H1 (cell line): ENCODE data around the gene AGFG2. TPM values are rescaled to one million over a fixed set of nuclear protein-coding genes. Genes with fewer than 3 reads are reported as not detected.

Experiments
- CTCF ChIA-PET: fragments of 300-600 bp; sonication (Branson Sonifier 250); formaldehyde crosslinking; loops from one replicate; lab custom pipeline; 2021; ENCODE audit not compliant: partially characterized antibody; lab: Charles Lee
- POLR2A ChIA-PET: fragments of 300-600 bp; sonication (Branson Sonifier 250); formaldehyde crosslinking; loops from one replicate; lab custom pipeline; 2021; ENCODE audit warnings: inconsistent platforms; ENCODE audit not compliant: partially characterized antibody; lab: Charles Lee
- DNase-seq, 2 experiments: peaks; one replicate each; pipeline versions ENCODE4 v3.0.0 to v3.0.0-alpha.2; 2010 to 2022; ENCODE audit warnings: low spot score in 2 of 2, low read depth in 1 of 2, mixed read lengths in 1 of 2
- FAIRE-seq: peaks from 2 replicates; lab custom pipeline; 2011; peaks lifted over from hg19 to GRCh38; lab: Jason Lieb, UNC
- H2AFZ ChIP-seq: 2 replicates; pipeline ENCODE4 v1.8.1; 2012; ENCODE audit warnings: low read length, inconsistent platforms
- H2AK5ac ChIP-seq: 2 replicates; pipeline ENCODE4 v1.6.1; 2013; ENCODE audit warnings: low read depth, low read length
- H2BK120ac ChIP-seq: replicated peaks from 2 replicates; pipeline ENCODE3; 2013; ENCODE audit warnings: low read depth, low read length, inconsistent platforms
- H2BK12ac ChIP-seq: 2 replicates; pipeline ENCODE4 v1.6.1; 2013; ENCODE audit warnings: low read depth, low read length
- H2BK15ac ChIP-seq: 2 replicates; pipeline ENCODE4 v1.6.1; 2013; ENCODE audit warnings: low read length
- H2BK20ac ChIP-seq: 2 replicates; pipeline ENCODE4 v1.6.1; 2013; ENCODE audit warnings: low read length
- H2BK5ac ChIP-seq: 2 replicates; pipeline ENCODE4 v1.6.1; 2013; ENCODE audit warnings: low read depth, low read length
- H3K14ac ChIP-seq: 2 replicates; pipeline ENCODE4 v1.6.1; 2013; ENCODE audit warnings: inconsistent platforms; ENCODE audit not compliant: insufficient read length
- H3K18ac ChIP-seq: 2 replicates; pipeline ENCODE4 v1.6.1; 2013; ENCODE audit warnings: low read length; ENCODE audit errors: extremely low read depth
- H3K23ac ChIP-seq: 2 replicates; pipeline ENCODE4 v1.6.1; 2013; ENCODE audit warnings: inconsistent platforms; ENCODE audit not compliant: insufficient read length
- H3K23me2 ChIP-seq: 2 replicates; pipeline ENCODE4 v1.6.1; 2013; ENCODE audit warnings: low read depth, low read length
- H3K27ac ChIP-seq: 2 replicates; pipeline ENCODE4 v1.6.1; 2011; ENCODE audit warnings: low read depth, low read length, inconsistent platforms
- H3K27me3 ChIP-seq, 4 experiments: replicated peaks in 1 of 4; 1 replicate in 1 of 4; 2 replicates in 3 of 4; pipeline versions ENCODE4 v1.6.1 to v1.8.1; 2011 to 2013; ENCODE audit warnings: low read length in 3 of 4, mild to moderate bottlenecking in 3 of 4, inconsistent platforms in 2 of 4, mixed read lengths in 2 of 4, moderate library complexity in 1 of 4; ENCODE audit not compliant: control insufficient read depth in 3 of 4, insufficient read depth in 3 of 4; ENCODE audit errors: extremely low read depth in 1 of 4
- H3K36me3 ChIP-seq, 4 experiments: 2 replicates each; pipeline versions ENCODE4 v1.6.1 to v1.8.1; 2011 to 2013; ENCODE audit warnings: mild to moderate bottlenecking in 4 of 4, low read length in 3 of 4, moderate library complexity in 2 of 4, control low read depth in 1 of 4, inconsistent platforms in 1 of 4; ENCODE audit not compliant: insufficient read depth in 4 of 4, control insufficient read depth in 2 of 4
- H3K4ac ChIP-seq: replicated peaks from 2 replicates; pipeline ENCODE3; 2013; ENCODE audit warnings: low read length, low read depth, mixed read lengths, inconsistent platforms; ENCODE audit not compliant: insufficient read length
- H3K4me1 ChIP-seq, 4 experiments: replicated peaks in 1 of 4; 1 replicate in 1 of 4; 2 replicates in 3 of 4; pipeline versions ENCODE4 v1.6.1 to v1.8.1; 2011 to 2013; ENCODE audit warnings: low read length in 3 of 4, inconsistent platforms in 2 of 4, mixed read lengths in 1 of 4; ENCODE audit not compliant: insufficient read depth in 4 of 4, control insufficient read depth in 3 of 4
- H3K4me2 ChIP-seq, 2 experiments: 2 replicates each; pipeline versions ENCODE4 v1.6.1 to v1.8.1; 2011 to 2013; ENCODE audit warnings: low read depth in 2 of 2, low read length in 2 of 2, control low read depth in 1 of 2, inconsistent platforms in 1 of 2, mild to moderate bottlenecking in 1 of 2; ENCODE audit not compliant: insufficient read depth in 1 of 2
- H3K4me3 ChIP-seq, 4 experiments: fragments of 200-600, 300-600 bp in 1 of 4; sonication (generic), shearing (Covaris generic), sonication (Bioruptor Twin) in 1 of 4; 2 replicates each; pipeline versions ENCODE4 v1.5.1 to v1.8.1; 2011 to 2016; ENCODE audit warnings: low read length in 4 of 4, low read depth in 3 of 4, control low read depth in 2 of 4, inconsistent platforms in 2 of 4, mild to moderate bottlenecking in 2 of 4, mixed read lengths in 1 of 4, moderate library complexity in 1 of 4; ENCODE audit not compliant: insufficient read depth in 2 of 4; ENCODE audit errors: extremely low read depth in 1 of 4
- H3K56ac ChIP-seq: replicated peaks from 2 replicates; pipeline ENCODE3; 2013; ENCODE audit warnings: low read depth, mild to moderate bottlenecking, mixed read lengths, low read length, inconsistent platforms; ENCODE audit not compliant: insufficient read length
- H3K79me1 ChIP-seq: 2 replicates; pipeline ENCODE4 v1.6.1; 2013; ENCODE audit warnings: low read depth, low read length, control low read depth
- H3K79me2 ChIP-seq, 2 experiments: 2 replicates each; pipeline versions ENCODE4 v1.6.1 to v1.8.1; 2012 to 2013; ENCODE audit warnings: low read length in 2 of 2, mild to moderate bottlenecking in 2 of 2, inconsistent platforms in 1 of 2; ENCODE audit not compliant: insufficient read depth in 2 of 2, control insufficient read depth in 1 of 2
- H3K9ac ChIP-seq, 4 experiments: replicated peaks in 1 of 4; 1 replicate in 1 of 4; 2 replicates in 3 of 4; pipeline versions ENCODE4 v1.6.1 to v1.8.1; 2011 to 2013; ENCODE audit warnings: low read depth in 3 of 4, low read length in 3 of 4, control low read depth in 2 of 4, mild to moderate bottlenecking in 2 of 4, moderate library complexity in 2 of 4, inconsistent platforms in 1 of 4; ENCODE audit errors: extremely low read depth in 1 of 4
- H3K9me3 ChIP-seq, 2 experiments: 2 replicates each; pipeline versions ENCODE4 v1.6.1 to v1.8.1; 2012 to 2013; ENCODE audit warnings: mild to moderate bottlenecking in 2 of 2, moderate library complexity in 2 of 2, control low read depth in 1 of 2, inconsistent platforms in 1 of 2, low read depth in 1 of 2, low read length in 1 of 2, mixed read lengths in 1 of 2; ENCODE audit not compliant: insufficient read depth in 2 of 2
- H4K20me1 ChIP-seq, 2 experiments: replicated peaks in 1 of 2; 2 replicates each; pipeline versions ENCODE3 to v1.8.1; 2011 to 2013; ENCODE audit warnings: inconsistent platforms in 2 of 2, low read length in 2 of 2, mild to moderate bottlenecking in 1 of 2; ENCODE audit not compliant: insufficient read depth in 2 of 2, control insufficient read depth in 1 of 2
- H4K5ac ChIP-seq: 2 replicates; pipeline ENCODE4 v1.6.1; 2013; ENCODE audit warnings: low read length, low read depth, mixed read lengths, inconsistent platforms; ENCODE audit not compliant: insufficient read length
- H4K8ac ChIP-seq: 2 replicates; pipeline ENCODE4 v1.8.0; 2013; ENCODE audit warnings: mild to moderate bottlenecking, moderate library complexity, low read length, inconsistent platforms; ENCODE audit not compliant: insufficient read depth; ENCODE audit errors: extremely low read depth
- H4K91ac ChIP-seq: replicated peaks from 2 replicates; pipeline ENCODE3; 2013; ENCODE audit warnings: low read length, mixed read lengths, inconsistent platforms; ENCODE audit not compliant: insufficient read length
- CTCF ChIP-seq, 3 experiments: IDR thresholded peaks; 1 replicate in 2 of 3; 2 replicates in 1 of 3; pipeline versions ENCODE4 v1.5.1 to v1.6.1; 2011; ENCODE audit warnings: low read length in 3 of 3, mild to moderate bottlenecking in 3 of 3, inconsistent platforms in 2 of 3, low read depth in 1 of 3, moderate library complexity in 1 of 3; ENCODE audit not compliant: insufficient read depth in 1 of 3; ENCODE audit errors: control extremely low read depth in 1 of 3
- MAFK ChIP-seq: IDR thresholded peaks from 2 replicates; pipeline ENCODE4 v1.6.1; 2012; ENCODE audit warnings: low read depth, mild to moderate bottlenecking, improper control_type of control experiment, low read length
- RAD21 ChIP-seq, 2 experiments: IDR thresholded peaks in 1 of 2; conservative IDR thresholded peaks in 1 of 2; 2 replicates each; pipeline ENCODE4 v1.6.1; 2011; ENCODE audit warnings: low read depth in 2 of 2, low read length in 2 of 2, improper control_type of control experiment in 1 of 2, inconsistent platforms in 1 of 2, mild to moderate bottlenecking in 1 of 2, moderate library complexity in 1 of 2
- WGBS, 2 experiments: shearing (Covaris generic) in 1 of 2; methylation state at CpG; one replicate each; pipeline versions ENCODE4 v1.1.6 to v1.1.7; 2013 to 2015; ENCODE audit warnings: low lambda C conversion rate in 2 of 2, mixed read lengths in 2 of 2, inconsistent platforms in 1 of 2, low coverage in 1 of 2, missing lambda C conversion rate in 1 of 2; ENCODE audit not compliant: insufficient replicate concordance in 2 of 2, insufficient coverage in 1 of 2, insufficient read length in 1 of 2; ENCODE audit errors: extremely low coverage in 1 of 2, missing lambda C conversion rate in 1 of 2; 5-methylcytosine and 5-hydroxymethylcytosine counted together
- polyA plus RNA-seq, 7 experiments: library from polyadenylated mRNA; depleted of rRNA in 3 of 7; stranded (reverse) in 5 of 7; unstranded in 2 of 7; fragments of >200 nt in 5 of 7; fragments of 200-250 nt in 2 of 7; gene quantifications; 1 replicate in 5 of 7; 2 replicates in 1 of 7; 4 replicates in 1 of 7; pipeline versions ENCODE4 v1.2.1 to v1.2.3, GENCODE V29; 2011 to 2013; ENCODE audit warnings: missing spikeins in 2 of 7, mixed read lengths in 2 of 7
- total RNA-seq: library from RNA; stranded (reverse); fragmentation: NEBNext Ultra II Directional; extraction: Animal tissue kit (Norgen Biotek cat#: 25700); gene quantifications from 2 replicates; pipeline ENCODE4 v1.2.1, GENCODE V29; 2021

The AGFG2 gene
- total and polyA plus RNA-seq, 2 of the 8 experiments (the other 6 are each of a cell fraction or from before 2014, with no cell fraction given): 7.6 to 11.2 TPM

DNA sequence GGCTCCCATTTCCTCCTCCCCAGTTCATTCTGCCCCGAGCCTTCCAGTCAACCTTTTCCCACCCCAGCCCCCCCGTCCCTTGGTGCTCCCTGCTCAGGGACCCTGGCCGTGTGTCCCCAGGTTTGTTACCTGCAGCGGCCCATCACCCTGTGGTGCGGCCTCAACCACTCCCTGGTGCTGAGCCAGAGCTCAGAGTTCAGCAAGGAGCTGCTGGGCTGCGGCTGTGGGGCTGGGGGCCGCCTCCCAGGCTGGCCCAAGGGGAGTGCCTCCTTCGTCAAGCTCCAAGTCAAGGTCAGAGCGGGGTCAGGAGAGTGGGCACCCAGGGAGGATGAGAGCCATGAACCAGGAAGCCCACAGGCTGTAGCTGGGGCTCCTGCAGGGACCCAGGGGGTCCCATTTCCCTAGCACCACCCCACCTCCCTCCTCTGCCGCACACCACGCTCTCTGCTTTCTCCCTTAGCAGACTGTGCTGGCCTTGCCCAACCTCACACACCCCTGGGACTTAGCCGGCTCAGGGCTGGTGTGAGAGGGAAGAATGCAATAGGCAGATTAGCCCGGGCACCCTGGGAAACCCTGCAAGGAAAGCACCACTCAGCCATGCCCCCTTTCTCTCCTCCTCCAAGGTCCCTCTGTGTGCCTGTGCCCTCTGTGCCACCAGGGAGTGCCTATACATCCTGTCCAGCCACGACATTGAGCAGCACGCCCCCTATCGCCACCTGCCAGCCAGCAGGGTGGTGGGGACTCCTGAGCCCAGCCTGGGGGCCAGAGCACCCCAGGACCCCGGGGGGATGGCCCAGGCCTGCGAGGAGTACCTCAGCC is 61.1 kb downstream of the AGFG2 start:
- Histone ChIP-seq H2BK20ac (no peak overlapping the region), H2BK12ac (no peak overlapping the region), H3K79me2 (peaks cover 0 to 6% of the 10 kb centered on the region in 2 experiments; a peak in 1 of 4 replicates), H3K27me3 (peaks cover 0 to 1% (median under 1%) of the 10 kb centered on the region in 4 experiments; a peak in 2 of 7 replicates), H4K91ac (no peak overlapping the region), H2AK5ac (no peak overlapping the region), H4K20me1 (peaks cover 0 to 5% of the 10 kb centered on the region in 2 experiments), H3K23me2 (peaks cover 17% of the 10 kb centered on the region), H2AFZ (no peak overlapping the region), H3K4me2 (no peak overlapping the region), H3K56ac (no peak overlapping the region), H4K8ac (no peak overlapping the region; the same call in 1 of the 2 replicates), H3K9me3 (no peaks in the 10 kb centered on the region), H3K18ac (no peak overlapping the region), H3K9ac (no peak overlapping the region), H3K4me1 (peaks cover 0 to 21% (median 15%) of the 10 kb centered on the region in 4 experiments; a peak in 6 of 7 replicates), H3K14ac (no peak overlapping the region), H3K36me3 (peaks cover 0 to 6% (median 3%) of the 10 kb centered on the region in 4 experiments; a peak in 4 of 8 replicates), H2BK15ac (no peak overlapping the region), H3K4me3 (no peak overlapping the region), H3K27ac (no peak overlapping the region), H2BK120ac (no peak overlapping the region), H3K23ac (no peak overlapping the region), H4K5ac (no peak overlapping the region), H3K4ac (no peak overlapping the region), H2BK5ac (no peak overlapping the region), H3K79me1 (0 out of 2 replicates have a peak, but pooled peaks cover 4% of the 10 kb centered on the region)
- DNase-seq: peak in 1 of 2 experiments; percentile 63
- 84% methylated on average over 12 of the region's 18 CpGs; no CpG with 5 or more reads in 1 of the 2 experiments for WGBS, 2 experiments
- no peak for FAIRE-seq
- POLR2A ChIA-PET: interaction anchor here (1.0 to 6.6 kb wide), 2 partner anchors 13 to 83 kb away, joined by 5 to 67 read pairs; partner anchors contain the start of genes FBXO24 and LRCH4
- TF ChIP-seq MAFK (no peak), CTCF (IDR thresholded peaks at IDR 0.05; ENCODE audit: control extremely low read depth in 1 of 3, insufficient read depth in 1 of 3, low read depth in 1 of 3, low read length in 3 of 3) (peak in 2 of 3 experiments; percentile 42 to 67; a peak in 3 of 4 replicates), RAD21 (IDR thresholded peaks at IDR 0.05 in 1 of 2, conservative IDR thresholded peaks at IDR 0.05 in 1 of 2; ENCODE audit: low read depth in 2 of 2, low read length in 2 of 2) (peak in 1 of 2 experiments; percentile 33; a peak in 1 of 4 replicates)
- CTCF ChIA-PET: interaction anchor here (0.8 to 5.2 kb wide), 6 partner anchors 11 to 37 kb away, joined by 3 to 51 read pairs (median 4); partner anchors contain the start of genes FBXO24 and MOSPD3
